Subcutaneous preadipocyte (primary cell): ENCODE data around the gene KCNN2. TPM values are rescaled to one million over a fixed set of nuclear protein-coding genes. Genes with fewer than 3 reads are reported as not detected.

Experiments used
- total RNA-seq: library from RNA; depleted of rRNA; stranded (reverse); fragments of >200 nt; gene quantifications from 2 replicates; pipeline ENCODE4 v1.2.3, GENCODE V29; 2012

KCNN2 gene
- not detected in 2 replicates for total RNA-seq

DNA sequence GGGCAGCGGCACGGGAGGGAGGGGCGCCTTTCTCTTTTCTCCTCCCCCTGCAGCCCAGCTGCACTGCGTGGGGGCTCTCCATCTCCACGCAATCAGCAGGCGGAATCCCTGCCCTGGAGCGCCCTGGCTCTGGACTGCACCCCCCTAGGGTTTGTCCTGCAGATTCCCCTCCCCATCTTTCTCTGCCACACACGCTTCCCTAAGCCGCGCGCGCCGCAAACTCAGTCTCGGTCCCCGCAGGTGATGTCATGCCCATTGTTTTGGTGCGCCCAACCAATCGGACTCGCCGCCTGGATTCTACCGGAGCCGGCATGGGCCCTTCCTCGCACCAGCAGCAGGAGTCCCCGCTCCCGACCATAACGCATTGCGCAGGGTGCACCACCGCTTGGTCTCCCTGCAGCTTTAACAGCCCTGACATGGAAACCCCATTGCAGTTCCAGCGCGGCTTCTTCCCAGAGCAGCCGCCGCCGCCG, at the start of gene KCNN2:
Gene KCNN2, plus strand, starts transcription at position 347 of the 473 bp plus-strand sequence. Its CDS starts 70 bp downstream, at position 417.

